ENCODE measurements around the gene SH3GLB1. TPM values are rescaled to one million over a fixed set of nuclear protein-coding genes. Genes with fewer than 3 reads are reported as not detected.

Gene SH3GLB1
- total RNA-seq, 1 experiment from 2014 or later = 44.0 TPM

DNA sequence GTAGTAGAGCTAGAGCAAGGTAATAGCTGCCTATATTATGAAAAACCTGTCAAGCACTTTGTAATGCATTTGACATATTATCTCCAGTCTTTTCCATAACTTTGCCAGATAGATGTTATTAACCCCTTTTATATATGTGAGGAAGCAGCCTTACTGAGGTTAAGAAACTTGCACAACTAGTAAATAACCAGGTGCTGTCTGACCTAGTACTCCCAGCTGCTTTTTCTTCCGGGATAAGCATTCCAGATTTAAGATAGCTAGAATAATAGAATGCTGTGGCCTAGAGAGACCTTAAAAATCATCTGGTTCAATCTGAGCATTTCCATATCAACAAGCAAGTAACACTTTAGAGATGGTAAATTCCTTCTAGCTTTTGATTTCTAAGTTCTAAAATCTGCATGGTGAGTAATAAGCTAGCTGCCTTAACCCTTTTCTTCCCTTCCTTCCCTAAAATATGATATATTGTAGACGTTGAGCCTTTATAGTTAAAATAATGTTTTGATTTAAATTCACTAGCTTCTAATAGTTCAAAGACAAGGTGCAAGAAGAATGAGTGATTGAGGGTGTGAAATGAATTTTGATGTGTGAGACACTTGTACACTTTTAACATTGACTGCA, 1.8 kb downstream of the SH3GLB1 start:
- DNase-seq (ENCODE audit: low read depth in 1 of 2, low spot score in 2 of 2) = peak in 1 of 2 experiments; percentile 4

DNA sequence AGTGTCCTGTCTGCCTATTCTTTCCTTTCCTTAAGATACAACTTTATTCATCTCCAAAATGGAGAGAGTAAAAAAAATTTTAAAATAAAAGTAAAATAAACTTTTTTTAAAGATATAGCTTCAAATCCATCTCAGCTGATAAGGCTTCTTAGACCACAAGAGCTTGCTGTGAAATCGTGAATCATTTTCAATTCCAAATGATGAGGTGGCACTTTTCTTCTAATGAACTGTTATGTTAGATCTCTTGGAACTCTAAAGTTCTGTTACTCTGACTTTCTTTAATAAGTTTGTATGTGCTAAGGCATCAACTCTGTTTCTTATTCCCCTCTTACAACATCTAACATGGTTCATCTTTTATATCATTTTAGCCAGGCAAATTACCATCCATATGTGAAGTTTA, 4.5 kb downstream of the SH3GLB1 start:
- peaks cover 8% of the 10 kb centered on the region; the same call in 1 of the 2 replicates for H3K4me1 ChIP-seq (replicated peaks)
- no peak for DNase-seq (ENCODE audit: low read depth in 1 of 2, low spot score in 2 of 2)
- peaks cover 23% of the 10 kb centered on the region for H3K36me3 ChIP-seq
- no peak overlapping the region for H3K27ac ChIP-seq
- no peaks in the 10 kb centered on the region for H3K9me3 ChIP-seq (replicated peaks)
- H3K4me3 ChIP-seq = no peak overlapping the region
- no peaks in the 10 kb centered on the region for H3K27me3 ChIP-seq (replicated peaks)

More for the DNA sequence above, 1.8 kb downstream of the SH3GLB1 start:
- Histone ChIP-seq H3K27me3 (replicated peaks) (no peaks in the 10 kb centered on the region), H3K9me3 (replicated peaks) (no peaks in the 10 kb centered on the region), H3K27ac (peak overlapping the region; percentile 84; the same call in 1 of the 2 replicates), H3K4me3 (peak overlapping the region; percentile 81), H3K4me1 (replicated peaks) (peaks cover 8% of the 10 kb centered on the region; the same call in 1 of the 2 replicates), H3K36me3 (peaks cover 23% of the 10 kb centered on the region)

DNA sequence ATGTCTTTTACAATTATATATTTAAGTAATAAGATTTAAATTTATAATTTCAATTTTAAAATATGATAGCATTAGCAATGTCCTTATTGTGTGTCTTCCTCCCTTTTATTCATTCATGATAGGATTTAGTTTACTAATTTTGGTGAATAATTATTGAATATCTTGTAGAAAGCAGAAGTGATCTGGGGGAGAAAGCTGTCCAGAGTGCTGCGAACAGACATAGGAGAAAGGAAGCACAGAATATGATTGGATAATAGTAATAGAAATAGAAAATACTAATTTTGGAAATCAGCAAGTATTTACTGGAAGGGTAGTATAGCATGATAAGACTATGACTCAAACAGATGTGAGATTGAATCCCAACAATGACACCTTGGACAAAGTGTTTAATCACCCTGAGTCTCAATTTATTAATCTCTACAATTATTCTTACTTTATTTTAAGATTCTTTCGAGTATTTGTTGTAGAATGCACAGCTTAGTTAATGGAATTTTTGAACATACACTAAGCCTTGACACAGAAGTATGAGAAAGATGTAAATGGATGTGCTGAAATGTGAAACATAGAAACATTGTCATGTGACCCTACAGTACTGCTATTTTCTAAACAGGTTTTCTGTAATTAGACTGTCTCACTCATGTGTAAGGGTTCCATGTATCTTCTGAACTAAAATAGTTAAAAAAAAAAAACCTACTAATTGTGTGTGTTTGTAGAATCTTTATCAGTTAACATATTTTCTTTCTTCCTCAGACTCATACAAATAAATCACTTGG, 7.9 kb downstream of the SH3GLB1 start:
- no peaks in the 10 kb centered on the region for H3K4me1 ChIP-seq (replicated peaks)
- DNase-seq (ENCODE audit: low read depth in 1 of 2, low spot score in 2 of 2) = no peak
- H3K4me3 ChIP-seq = no peak overlapping the region

DNA sequence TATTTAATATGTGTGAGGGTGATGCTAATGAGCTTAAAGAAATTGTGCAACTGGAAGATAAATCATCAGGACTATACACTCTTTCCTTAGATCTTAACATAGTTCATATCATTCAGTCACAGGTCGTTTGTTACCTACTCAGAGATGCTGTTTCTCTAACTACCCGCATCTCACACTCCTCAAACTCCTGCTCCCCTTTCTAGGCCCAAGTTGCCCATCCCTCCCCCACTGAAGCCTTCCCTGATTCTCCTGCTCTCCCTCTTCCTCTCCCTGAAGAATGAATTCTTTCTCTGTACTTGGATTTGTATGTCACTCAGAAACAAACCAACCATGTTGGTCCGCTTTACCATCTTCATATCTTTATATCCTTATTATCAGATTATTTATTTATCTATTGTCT, 9.1 kb downstream of the SH3GLB1 start:
- H3K9me3 ChIP-seq (replicated peaks) = no peaks in the 10 kb centered on the region
- H3K27me3 ChIP-seq (replicated peaks) = no peaks in the 10 kb centered on the region
- peaks cover 39% of the 10 kb centered on the region for H3K36me3 ChIP-seq
- no peaks in the 10 kb centered on the region for H3K4me1 ChIP-seq (replicated peaks)
- H3K27ac ChIP-seq = no peak overlapping the region
- H3K4me3 ChIP-seq = no peak overlapping the region
- DNase-seq (ENCODE audit: low read depth in 1 of 2, low spot score in 2 of 2) = no peak

More for the DNA sequence above, 7.9 kb downstream of the SH3GLB1 start:
- Histone ChIP-seq H3K27ac (no peak overlapping the region), H3K27me3 (replicated peaks) (no peaks in the 10 kb centered on the region), H3K36me3 (peaks cover 32% of the 10 kb centered on the region), H3K9me3 (replicated peaks) (no peaks in the 10 kb centered on the region)

DNA sequence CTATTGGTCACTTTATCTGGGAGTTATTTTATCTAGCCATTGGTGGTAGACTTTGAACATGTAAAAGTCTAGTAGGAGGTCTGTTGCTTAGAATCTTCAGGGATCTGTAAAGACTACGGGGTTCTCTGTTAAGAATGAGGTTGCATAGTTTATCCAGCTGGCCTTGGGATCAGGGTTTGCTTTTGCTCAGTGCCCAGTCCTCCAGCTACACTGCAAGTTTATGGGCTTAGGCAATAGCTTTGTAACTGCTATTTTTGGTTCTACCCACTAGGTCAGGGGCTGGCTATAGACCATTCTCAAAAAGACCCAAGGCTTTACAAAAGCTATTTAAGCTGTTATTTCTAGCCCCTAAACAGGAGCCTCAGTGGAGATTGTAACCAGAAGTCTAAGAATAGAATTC, 9.8 kb downstream of the SH3GLB1 start:
- DNase-seq (ENCODE audit: low read depth in 1 of 2, low spot score in 2 of 2) = no peak
- H3K27ac ChIP-seq = no peak overlapping the region
- H3K27me3 ChIP-seq (replicated peaks) = no peaks in the 10 kb centered on the region
- H3K4me1 ChIP-seq (replicated peaks) = no peaks in the 10 kb centered on the region
- peaks cover 40% of the 10 kb centered on the region for H3K36me3 ChIP-seq
- no peak overlapping the region for H3K4me3 ChIP-seq
- no peaks in the 10 kb centered on the region for H3K9me3 ChIP-seq (replicated peaks)

DNA sequence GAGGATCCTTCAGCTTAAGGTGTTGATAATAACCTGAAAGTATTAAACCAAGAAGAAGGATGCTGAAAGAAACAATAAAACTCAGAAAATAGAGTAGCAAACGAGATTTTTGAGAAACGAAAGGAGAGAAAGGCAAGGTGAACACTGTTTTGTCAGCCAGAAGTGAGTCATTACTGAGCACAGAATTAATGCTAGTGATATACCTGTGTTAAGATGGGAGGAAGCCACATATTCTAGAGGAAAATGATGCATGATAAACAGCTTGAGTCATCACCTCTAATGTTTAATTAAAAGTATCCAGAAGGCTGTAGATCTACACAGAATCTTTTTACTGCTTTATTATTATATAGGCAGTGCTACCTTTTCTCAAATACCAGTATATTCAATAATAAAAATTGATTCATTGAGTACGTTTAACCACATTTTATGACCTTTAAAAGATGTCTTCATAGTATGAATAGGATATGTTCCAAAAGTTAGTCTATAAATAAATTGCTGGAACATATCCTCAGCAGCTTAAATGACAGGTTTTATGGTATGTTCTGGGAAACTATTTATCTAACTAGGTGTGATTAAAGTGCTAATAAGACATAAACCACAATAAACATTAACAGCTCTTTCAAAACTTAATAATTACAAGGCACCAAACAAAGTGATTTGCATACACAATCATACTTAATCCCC, 10.3 kb downstream of the SH3GLB1 start:
- no peak overlapping the region for H3K4me3 ChIP-seq
- H3K27ac ChIP-seq = no peak overlapping the region
- no peak for DNase-seq (ENCODE audit: low read depth in 1 of 2, low spot score in 2 of 2)
- no peaks in the 10 kb centered on the region for H3K27me3 ChIP-seq (replicated peaks)
- no peaks in the 10 kb centered on the region for H3K9me3 ChIP-seq (replicated peaks)
- H3K36me3 ChIP-seq = peaks cover 40% of the 10 kb centered on the region
- no peaks in the 10 kb centered on the region for H3K4me1 ChIP-seq (replicated peaks)

DNA sequence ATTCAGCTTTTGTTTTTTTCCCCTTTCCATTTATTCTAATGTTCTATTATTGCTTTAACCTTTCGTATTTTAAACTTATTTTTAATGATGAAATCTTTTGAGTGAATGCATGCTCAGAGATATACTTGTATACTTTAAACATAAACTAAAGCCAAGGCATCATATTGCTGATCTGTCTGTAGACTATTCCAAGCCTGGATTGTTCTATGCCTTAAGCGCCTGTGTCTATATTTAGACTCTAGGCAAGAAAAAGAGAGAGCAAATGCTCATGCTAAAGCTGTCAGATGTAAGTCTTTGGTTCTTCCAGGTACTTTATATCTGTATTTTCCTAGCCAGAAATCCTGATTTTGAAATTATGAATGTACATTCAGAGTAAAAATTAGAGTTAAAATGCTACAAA, 14.4 kb downstream of the SH3GLB1 start:
- H3K9me3 ChIP-seq (replicated peaks) = no peaks in the 10 kb centered on the region
- H3K36me3 ChIP-seq = peaks cover 72% of the 10 kb centered on the region
- no peak overlapping the region for H3K4me3 ChIP-seq
- no peak overlapping the region for H3K27ac ChIP-seq
- no peak for DNase-seq (ENCODE audit: low read depth in 1 of 2, low spot score in 2 of 2)
- no peaks in the 10 kb centered on the region for H3K27me3 ChIP-seq (replicated peaks)
- no peaks in the 10 kb centered on the region for H3K4me1 ChIP-seq (replicated peaks)

DNA sequence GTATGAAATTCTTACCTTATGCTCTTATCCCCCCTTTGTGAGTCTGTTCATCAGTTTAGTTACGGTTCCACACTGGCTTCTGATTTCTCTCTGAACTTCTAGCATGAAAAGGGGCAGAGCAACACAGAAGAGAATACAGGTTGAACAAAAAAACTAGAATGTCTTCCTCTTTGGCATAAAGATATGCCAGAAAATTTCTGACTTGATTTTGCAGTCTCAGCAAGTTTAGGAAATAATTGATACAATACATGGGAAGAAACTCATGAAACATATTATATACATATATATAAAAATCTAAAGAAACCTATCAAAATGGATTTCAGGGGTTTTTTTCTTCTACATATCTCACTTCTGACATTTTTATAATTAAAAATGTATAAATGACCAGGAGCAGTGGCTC, 27.0 kb downstream of the SH3GLB1 start:
- Histone ChIP-seq H3K27ac (no peak overlapping the region), H3K9me3 (replicated peaks) (no peaks in the 10 kb centered on the region), H3K36me3 (peaks cover 76% of the 10 kb centered on the region), H3K4me1 (replicated peaks) (no peaks in the 10 kb centered on the region), H3K27me3 (replicated peaks) (no peaks in the 10 kb centered on the region), H3K4me3 (no peak overlapping the region)
- DNase-seq (ENCODE audit: low read depth in 1 of 2, low spot score in 2 of 2) = no peak

DNA sequence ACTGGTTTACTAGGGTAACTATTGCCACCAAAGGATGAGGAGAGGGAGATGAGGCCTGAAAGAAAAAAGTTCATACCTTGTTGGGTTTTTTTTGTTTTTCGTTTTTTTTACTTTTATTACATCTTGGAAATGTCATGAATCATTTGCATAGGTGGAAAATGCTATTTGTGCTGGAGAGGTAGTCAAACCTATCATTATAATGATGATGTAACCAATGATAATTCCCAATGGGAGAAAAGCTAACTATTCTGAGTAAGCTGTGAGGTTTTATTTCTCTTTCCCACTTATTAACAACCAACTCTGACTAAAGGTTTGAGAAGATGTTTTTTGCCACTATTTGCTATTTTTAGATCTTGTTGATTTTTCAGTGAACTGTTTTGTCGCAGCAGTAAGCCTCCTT, 29.0 kb downstream of the SH3GLB1 start:
- Histone ChIP-seq H3K9me3 (replicated peaks) (no peaks in the 10 kb centered on the region), H3K4me3 (no peak overlapping the region), H3K27ac (no peak overlapping the region), H3K27me3 (replicated peaks) (no peaks in the 10 kb centered on the region), H3K4me1 (replicated peaks) (no peaks in the 10 kb centered on the region), H3K36me3 (peaks cover 75% of the 10 kb centered on the region)
- no peak for DNase-seq (ENCODE audit: low read depth in 1 of 2, low spot score in 2 of 2)

DNA sequence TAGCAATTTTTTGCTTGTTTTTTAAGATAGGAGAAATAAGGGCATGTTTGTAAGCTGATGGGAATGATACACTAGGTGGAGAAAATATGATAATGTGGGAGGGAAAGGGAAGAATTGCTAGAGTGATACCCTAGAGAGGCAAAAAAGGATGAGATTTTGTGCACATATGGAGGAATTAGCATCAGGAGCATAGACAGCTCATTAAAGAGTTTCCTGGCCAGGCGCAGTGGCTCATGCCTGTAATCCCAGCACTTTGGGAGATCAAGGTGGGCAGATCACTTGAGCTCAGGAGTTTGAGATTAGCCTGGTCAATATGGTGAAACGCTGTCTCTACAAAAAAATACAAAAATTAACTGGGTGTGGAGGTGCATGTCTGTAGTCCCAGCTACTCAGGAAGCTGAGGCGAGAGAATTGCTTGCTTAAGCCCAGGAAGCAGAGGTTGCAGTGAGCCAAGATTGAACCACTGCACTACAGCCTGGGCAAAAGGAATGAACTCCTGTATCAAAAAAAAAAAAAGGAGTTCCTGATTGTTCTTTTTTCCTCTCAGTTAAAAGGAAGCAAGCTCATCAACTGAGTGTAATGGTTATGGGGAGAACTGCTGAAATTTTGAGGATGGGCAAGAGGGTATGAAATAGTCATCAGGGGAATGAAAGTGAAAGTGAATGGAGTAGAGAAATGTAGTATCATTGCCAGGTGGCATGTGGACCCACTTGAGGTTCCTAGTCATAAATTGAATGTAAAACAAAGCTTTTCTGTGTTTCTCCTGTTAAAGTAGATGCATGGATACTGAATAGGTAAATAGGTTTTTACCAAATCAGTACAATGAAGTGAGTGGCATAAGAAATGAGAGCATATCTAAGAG, 35.5 kb downstream of the SH3GLB1 start:
- H3K9me3 ChIP-seq (replicated peaks) = no peaks in the 10 kb centered on the region
- no peaks in the 10 kb centered on the region for H3K27me3 ChIP-seq (replicated peaks)
- DNase-seq (ENCODE audit: low read depth in 1 of 2, low spot score in 2 of 2) = no peak
- H3K4me1 ChIP-seq (replicated peaks) = no peaks in the 10 kb centered on the region
- no peak overlapping the region for H3K4me3 ChIP-seq
- H3K27ac ChIP-seq = no peak overlapping the region
- H3K36me3 ChIP-seq = peaks cover 71% of the 10 kb centered on the region

DNA sequence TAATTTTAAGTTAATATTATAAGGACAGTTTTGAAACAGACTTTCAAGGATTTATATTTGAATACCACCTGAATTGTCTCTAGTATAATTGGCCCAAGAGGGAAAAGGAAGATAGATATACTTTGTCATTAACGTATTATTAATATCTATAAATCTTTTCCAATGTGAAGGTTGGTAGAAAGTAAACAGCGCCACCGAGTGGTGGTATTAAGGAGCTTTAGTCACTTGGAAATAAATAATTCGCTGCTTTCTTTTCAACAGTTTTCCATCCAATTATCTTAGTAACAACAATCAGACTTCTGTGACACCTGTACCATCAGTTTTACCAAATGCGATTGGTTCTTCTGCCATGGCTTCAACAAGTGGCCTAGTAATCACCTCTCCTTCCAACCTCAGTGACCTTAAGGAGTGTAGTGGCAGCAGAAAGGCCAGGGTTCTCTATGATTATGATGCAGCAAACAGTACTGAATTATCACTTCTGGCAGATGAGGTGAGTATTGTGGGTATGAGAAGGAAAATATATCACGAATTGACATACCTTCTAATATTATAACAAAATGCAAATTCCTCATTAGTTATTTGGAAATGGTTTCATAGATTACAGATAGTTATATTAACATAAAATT, 37.7 kb downstream of the SH3GLB1 start:
- DNase-seq (ENCODE audit: low read depth in 1 of 2, low spot score in 2 of 2) = no peak
- Histone ChIP-seq H3K36me3 (peaks cover 61% of the 10 kb centered on the region), H3K4me1 (replicated peaks) (no peaks in the 10 kb centered on the region), H3K27me3 (replicated peaks) (no peaks in the 10 kb centered on the region), H3K4me3 (no peak overlapping the region), H3K9me3 (replicated peaks) (no peaks in the 10 kb centered on the region), H3K27ac (no peak overlapping the region)

DNA sequence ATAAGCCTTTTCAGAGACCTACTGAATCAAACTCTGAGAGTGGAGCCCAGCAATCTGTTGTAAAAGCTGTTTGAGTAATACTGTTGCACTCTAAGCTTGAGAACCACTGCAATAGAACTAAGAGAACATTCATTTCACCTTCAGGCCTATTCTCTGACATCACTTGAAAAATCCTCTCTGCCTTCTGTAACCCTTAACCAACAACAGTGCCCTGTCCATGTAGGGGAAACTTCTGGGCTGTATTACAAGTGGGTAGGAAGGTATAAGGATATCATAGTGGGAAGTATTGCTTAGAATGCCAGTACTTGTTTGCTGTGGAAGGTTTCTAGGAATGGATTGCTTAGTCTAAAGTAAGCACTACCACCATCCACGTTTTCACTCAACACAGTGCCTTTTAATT, 42.9 kb downstream of the SH3GLB1 start:
- Histone ChIP-seq H3K27me3 (replicated peaks) (no peaks in the 10 kb centered on the region), H3K9me3 (replicated peaks) (no peaks in the 10 kb centered on the region), H3K4me3 (no peak overlapping the region), H3K27ac (no peak overlapping the region), H3K4me1 (replicated peaks) (no peaks in the 10 kb centered on the region), H3K36me3 (peaks cover 31% of the 10 kb centered on the region)
- DNase-seq (ENCODE audit: low read depth in 1 of 2, low spot score in 2 of 2) = no peak

Measured in SJSA1 (cell line).